CD14-positive monocyte (primary cell): Measurements from ENCODE around the gene NR1D1. TPM values are rescaled to one million over a fixed set of nuclear protein-coding genes. Genes with fewer than 3 reads are reported as not detected.

ENCODE experiments used
- DNase-seq, 3 donors: peaks; one replicate each; pipeline ENCODE4 v3.0.0-alpha.2; 2011 to 2022
- H2AFZ ChIP-seq: 2 replicates; pipeline ENCODE4 v1.6.0; 2012; ENCODE audit warnings: mild to moderate bottlenecking, low read depth, low read length, inconsistent platforms; ENCODE audit not compliant: insufficient read depth, poor library complexity, severe bottlenecking
- H3K27ac ChIP-seq, 2 donors: 1 replicate in 1 of 2; 2 replicates in 1 of 2; pipeline ENCODE4 v1.5.1; 2012 to 2013; ENCODE audit warnings: low read length in 2 of 2, control low read depth in 1 of 2, inconsistent platforms in 1 of 2, low read depth in 1 of 2, mild to moderate bottlenecking in 1 of 2
- H3K27me3 ChIP-seq, 2 donors: one replicate each; pipeline versions ENCODE4 v1.6.0 to v1.6.1; 2011 to 2013; ENCODE audit warnings: low read length in 2 of 2; ENCODE audit not compliant: control insufficient read depth in 2 of 2, insufficient read depth in 2 of 2
- H3K36me3 ChIP-seq, 2 donors: replicated peaks in 1 of 2; 1 replicate in 1 of 2; 2 replicates in 1 of 2; pipeline versions ENCODE4 v1.5.1 to v1.6.1; 2012 to 2013; ENCODE audit warnings: low read length in 2 of 2, control low read depth in 1 of 2, inconsistent platforms in 1 of 2, mild to moderate bottlenecking in 1 of 2; ENCODE audit not compliant: insufficient read depth in 2 of 2, control insufficient read depth in 1 of 2
- H3K4me1 ChIP-seq, 2 donors: 1 replicate in 1 of 2; 2 replicates in 1 of 2; pipeline versions ENCODE4 v1.5.1 to v1.6.1; 2012 to 2013; ENCODE audit warnings: low read length in 2 of 2, control low read depth in 1 of 2, inconsistent platforms in 1 of 2, mild to moderate bottlenecking in 1 of 2, moderate library complexity in 1 of 2; ENCODE audit not compliant: insufficient read depth in 2 of 2, control insufficient read depth in 1 of 2
- H3K4me2 ChIP-seq: replicated peaks from 2 replicates; pipeline ENCODE3; 2012; ENCODE audit warnings: low read length, moderate library complexity, mild to moderate bottlenecking; ENCODE audit not compliant: poor library complexity, severe bottlenecking; ENCODE audit errors: extremely low read depth
- H3K4me3 ChIP-seq, 3 experiments: fragments of 200-600 bp in 1 of 3; sonication (generic) in 1 of 3; replicated peaks in 1 of 3; 1 replicate in 2 of 3; 2 replicates in 1 of 3; pipeline ENCODE4 v1.5.1; 2011 to 2013; ENCODE audit warnings: low read length in 3 of 3, mild to moderate bottlenecking in 3 of 3, control low read depth in 2 of 3, low read depth in 2 of 3, inconsistent platforms in 1 of 3, moderate library complexity in 1 of 3
- H3K79me2 ChIP-seq: 2 replicates; pipeline ENCODE4 v1.6.0; 2012; ENCODE audit warnings: mild to moderate bottlenecking, control low read depth, inconsistent platforms, low read length, moderate library complexity; ENCODE audit not compliant: insufficient read depth
- H3K9ac ChIP-seq: 2 replicates; pipeline ENCODE4 v1.6.0; 2017; ENCODE audit warnings: low read length, mild to moderate bottlenecking; ENCODE audit not compliant: insufficient read depth, poor library complexity, severe bottlenecking
- H3K9me3 ChIP-seq, 2 donors: replicated peaks in 1 of 2; 1 replicate in 1 of 2; 2 replicates in 1 of 2; pipeline versions ENCODE4 v1.5.1 to v1.6.1; 2012 to 2013; ENCODE audit warnings: low read length in 2 of 2, control low read depth in 1 of 2; ENCODE audit not compliant: control insufficient read depth in 1 of 2, insufficient read depth in 1 of 2
- H4K20me1 ChIP-seq: 2 replicates; pipeline ENCODE4 v1.6.0; 2012; ENCODE audit warnings: mild to moderate bottlenecking, low read length, control low read depth, moderate library complexity; ENCODE audit not compliant: insufficient read depth
- H3K27ac Mint-ChIP-seq, 7 donors: one replicate each; pipeline ENCODE4 v1.8.0; 2020; ENCODE audit warnings: mild to moderate bottlenecking in 7 of 7, mixed read lengths in 7 of 7, moderate library complexity in 6 of 7, inconsistent platforms in 2 of 7
- H3K27me3 Mint-ChIP-seq, 3 donors: one replicate each; pipeline ENCODE4 v1.8.0; 2021 to 2022; ENCODE audit warnings: low read depth in 3 of 3, mild to moderate bottlenecking in 3 of 3, mixed read lengths in 3 of 3, moderate library complexity in 3 of 3, inconsistent platforms in 1 of 3
- H3K36me3 Mint-ChIP-seq, 2 donors: one replicate each; pipeline ENCODE4 v1.8.0; 2020; ENCODE audit warnings: mixed read lengths in 2 of 2, inconsistent platforms in 1 of 2, mild to moderate bottlenecking in 1 of 2
- H3K4me1 Mint-ChIP-seq: one replicate; pipeline ENCODE4 v1.8.0; 2020; ENCODE audit warnings: mild to moderate bottlenecking, mixed read lengths
- H3K4me3 Mint-ChIP-seq, 2 donors: one replicate each; pipeline ENCODE4 v1.8.0; 2020; ENCODE audit warnings: mild to moderate bottlenecking in 2 of 2, mixed read lengths in 2 of 2, moderate library complexity in 1 of 2
- H3K9me3 Mint-ChIP-seq, 7 donors: one replicate each; pipeline ENCODE4 v1.8.0; 2020 to 2022; ENCODE audit warnings: mixed read lengths in 7 of 7, mild to moderate bottlenecking in 6 of 7, moderate library complexity in 6 of 7, inconsistent platforms in 2 of 7
- WGBS: methylation state at CpG from one replicate; pipeline ENCODE4 v1.1.5; 2013; ENCODE audit warnings: missing lambda C conversion rate; ENCODE audit not compliant: insufficient coverage; 5-methylcytosine and 5-hydroxymethylcytosine counted together
- intact Hi-C, 2 donors: fragments of 100-400 bp; cut with micrococcal nuclease; formaldehyde crosslinking; loops; one replicate each; pipeline versions ENCODE4 v1.15.0 to v1.15.1; 2023
- polyA plus RNA-seq, 3 donors: library from polyadenylated mRNA; depleted of rRNA in 1 of 3; unstranded in 2 of 3; stranded (reverse) in 1 of 3; fragments of 300-500 nt in 2 of 3; fragments of >200 nt in 1 of 3; fragmentation: Illumina TruSeq in 2 of 3; gene quantifications; 1 replicate in 2 of 3; 2 replicates in 1 of 3; pipeline ENCODE4 v1.2.3, GENCODE V29; 2012 to 2021
- TF ChIP-seq, protein P1 (sequence below): fragments of 200-600 bp; IDR thresholded peaks from one replicate; pipeline ENCODE4 v1.8.0; 2022; ENCODE audit warnings: antibody characterized with exemption, mild to moderate bottlenecking

The NR1D1 gene
- polyA plus RNA-seq, 3 donors, result 0.28 to 4.9 (median 0.31) TPM

DNA sequence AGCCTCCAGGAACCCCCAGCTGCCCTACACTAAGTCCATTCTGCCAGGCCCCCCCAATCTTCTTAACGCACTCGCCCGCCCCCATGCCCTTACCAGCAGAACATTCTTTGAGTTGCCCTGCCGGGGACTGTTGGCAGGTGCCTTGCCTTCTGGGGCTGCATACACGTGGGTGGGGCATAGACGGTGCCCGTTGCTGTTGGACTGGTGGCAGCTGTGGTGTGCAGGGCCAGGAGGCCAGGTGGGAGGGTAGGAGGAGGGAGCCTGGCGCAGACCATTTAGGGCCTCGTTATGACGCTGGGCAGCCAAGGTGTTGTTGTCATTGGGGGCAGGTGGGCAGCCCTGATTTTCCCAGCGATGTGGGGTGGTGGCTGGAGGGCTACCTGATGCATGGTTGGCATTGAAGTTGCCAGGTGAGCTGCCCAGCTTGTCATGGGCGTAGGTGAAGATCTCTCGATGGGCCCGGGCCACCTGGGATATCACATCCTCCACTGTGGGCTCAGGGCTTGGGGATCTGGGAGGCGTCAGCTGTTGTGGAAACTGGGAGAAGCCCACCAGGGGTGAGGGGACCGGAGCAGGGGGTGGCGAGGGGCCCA, 4.9 kb downstream of the NR1D1 start:
- H3K9me3 Mint-ChIP-seq, result peaks cover 0 to 5% (median 0%) of the 10 kb centered on the region in 7 donors
- H3K4me3 ChIP-seq, result peak overlapping the region in 1 of 3 experiments; percentile 42
- TF ChIP-seq, protein P1, sequence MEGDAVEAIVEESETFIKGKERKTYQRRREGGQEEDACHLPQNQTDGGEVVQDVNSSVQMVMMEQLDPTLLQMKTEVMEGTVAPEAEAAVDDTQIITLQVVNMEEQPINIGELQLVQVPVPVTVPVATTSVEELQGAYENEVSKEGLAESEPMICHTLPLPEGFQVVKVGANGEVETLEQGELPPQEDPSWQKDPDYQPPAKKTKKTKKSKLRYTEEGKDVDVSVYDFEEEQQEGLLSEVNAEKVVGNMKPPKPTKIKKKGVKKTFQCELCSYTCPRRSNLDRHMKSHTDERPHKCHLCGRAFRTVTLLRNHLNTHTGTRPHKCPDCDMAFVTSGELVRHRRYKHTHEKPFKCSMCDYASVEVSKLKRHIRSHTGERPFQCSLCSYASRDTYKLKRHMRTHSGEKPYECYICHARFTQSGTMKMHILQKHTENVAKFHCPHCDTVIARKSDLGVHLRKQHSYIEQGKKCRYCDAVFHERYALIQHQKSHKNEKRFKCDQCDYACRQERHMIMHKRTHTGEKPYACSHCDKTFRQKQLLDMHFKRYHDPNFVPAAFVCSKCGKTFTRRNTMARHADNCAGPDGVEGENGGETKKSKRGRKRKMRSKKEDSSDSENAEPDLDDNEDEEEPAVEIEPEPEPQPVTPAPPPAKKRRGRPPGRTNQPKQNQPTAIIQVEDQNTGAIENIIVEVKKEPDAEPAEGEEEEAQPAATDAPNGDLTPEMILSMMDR, result no peak
- 85% methylated on average over 12 of the region's 17 CpGs for whole genome bisulfite sequencing
- H3K4me1 ChIP-seq, result peaks cover 53 to 54% of the 10 kb centered on the region in 2 donors
- no peak overlapping the region for H2AFZ ChIP-seq
- H3K79me2 ChIP-seq, result no peaks in the 10 kb centered on the region
- no peak for DNase-seq
- peak overlapping the region; percentile 67 to 95 for H3K27ac ChIP-seq
- no peaks in the 10 kb centered on the region for H3K27me3 ChIP-seq
- no peaks in the 10 kb centered on the region for H3K9me3 ChIP-seq
- H3K9ac ChIP-seq, result peak overlapping the region; percentile 39
- H3K27me3 Mint-ChIP-seq, result peaks cover 0 to 2% (median 0%) of the 10 kb centered on the region in 3 donors
- intact Hi-C loops, result loop anchor here (5.0 kb wide), 2 partner anchors 33 to 227 kb away; partner anchors contain the start of gene THRA (in 2 of the 2)
- peak overlapping the region in 1 of 2 donors; percentile 48 for H3K4me3 Mint-ChIP-seq
- H4K20me1 ChIP-seq, result peaks cover 8% of the 10 kb centered on the region
- H3K36me3 Mint-ChIP-seq, result peaks cover 32 to 44% of the 10 kb centered on the region in 2 donors
- H3K4me2 ChIP-seq, result peak overlapping the region; percentile 37
- peaks cover 63% of the 10 kb centered on the region for H3K4me1 Mint-ChIP-seq
- H3K27ac Mint-ChIP-seq, result peak overlapping the region; percentile 87 to 99 (median 98)
- H3K36me3 ChIP-seq, result peaks cover 23% of the 10 kb centered on the region in 2 donors

DNA sequence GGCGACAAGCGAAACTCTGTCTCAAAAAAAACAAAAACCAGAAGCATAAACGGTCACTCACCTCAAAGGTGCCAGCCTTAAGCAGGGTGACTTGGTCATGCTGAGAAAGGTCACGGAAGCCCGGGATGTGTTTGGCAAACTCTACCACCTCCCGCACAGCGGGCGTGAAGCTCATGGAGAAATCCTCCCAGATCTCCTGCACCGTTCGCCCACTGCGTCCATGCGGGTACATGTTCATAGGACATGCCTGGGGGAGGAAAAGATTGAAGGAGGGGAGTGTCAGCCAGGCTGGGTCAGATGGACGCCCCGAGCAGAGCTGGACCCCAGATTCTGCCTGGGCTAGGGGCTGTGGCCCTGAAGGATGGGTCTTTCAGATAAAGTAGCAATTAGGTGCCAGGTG, 5.5 kb downstream of the NR1D1 start:
- Mint-ChIP-seq H3K4me1 (peaks cover 57% of the 10 kb centered on the region), H3K4me3 (no peak overlapping the region), H3K9me3 (peaks cover 0 to 2% (median 0%) of the 10 kb centered on the region in 7 donors), H3K36me3 (peaks cover 37 to 50% of the 10 kb centered on the region in 2 donors), H3K27ac (peak overlapping the region in 6 of 7 donors; percentile 87 to 99 (median 98)), H3K27me3 (peaks cover 0 to 2% (median 0%) of the 10 kb centered on the region in 3 donors)
- peaks cover 6% of the 10 kb centered on the region for H4K20me1 ChIP-seq
- DNase-seq, result no peak
- peaks cover 27 to 29% of the 10 kb centered on the region in 2 donors for H3K36me3 ChIP-seq
- TF ChIP-seq, protein P1, result no peak
- no peak overlapping the region for H3K27ac ChIP-seq
- intact Hi-C loops, result loop anchor here (5.0 kb wide), 2 partner anchors 33 to 227 kb away; partner anchors contain the start of gene THRA (in 2 of the 2)
- H2AFZ ChIP-seq, result no peak overlapping the region
- WGBS, result 92% methylated on average over 8 of the region's 14 CpGs
- no peak overlapping the region for H3K4me3 ChIP-seq
- H3K4me1 ChIP-seq, result peaks cover 47 to 48% of the 10 kb centered on the region in 2 donors
- no peak overlapping the region for H3K9ac ChIP-seq
- no peak overlapping the region for H3K4me2 ChIP-seq
- no peaks in the 10 kb centered on the region for H3K9me3 ChIP-seq
- H3K27me3 ChIP-seq, result no peaks in the 10 kb centered on the region
- no peaks in the 10 kb centered on the region for H3K79me2 ChIP-seq
